HG03039 (cell line): ENCODE data around the gene HOXA1.

Source experiments
- ATAC-seq: cut with Tn5 transposase; IDR thresholded peaks from one replicate; pipeline ENCODE4 v1.9.1; 2021; ENCODE audit warnings: mild to moderate bottlenecking, moderate library complexity; ENCODE audit not compliant: unreplicated experiment

Gene HOXA1

GRCh38 chr7:27132214-27132613, 36.4 kb upstream of the HOXA1 start:
- no peak for ATAC-seq

- no peak for ATAC-seq
Measured at GRCh38 chr7:27131390-27131819, 35.6 kb upstream of the HOXA1 start.

DNA sequence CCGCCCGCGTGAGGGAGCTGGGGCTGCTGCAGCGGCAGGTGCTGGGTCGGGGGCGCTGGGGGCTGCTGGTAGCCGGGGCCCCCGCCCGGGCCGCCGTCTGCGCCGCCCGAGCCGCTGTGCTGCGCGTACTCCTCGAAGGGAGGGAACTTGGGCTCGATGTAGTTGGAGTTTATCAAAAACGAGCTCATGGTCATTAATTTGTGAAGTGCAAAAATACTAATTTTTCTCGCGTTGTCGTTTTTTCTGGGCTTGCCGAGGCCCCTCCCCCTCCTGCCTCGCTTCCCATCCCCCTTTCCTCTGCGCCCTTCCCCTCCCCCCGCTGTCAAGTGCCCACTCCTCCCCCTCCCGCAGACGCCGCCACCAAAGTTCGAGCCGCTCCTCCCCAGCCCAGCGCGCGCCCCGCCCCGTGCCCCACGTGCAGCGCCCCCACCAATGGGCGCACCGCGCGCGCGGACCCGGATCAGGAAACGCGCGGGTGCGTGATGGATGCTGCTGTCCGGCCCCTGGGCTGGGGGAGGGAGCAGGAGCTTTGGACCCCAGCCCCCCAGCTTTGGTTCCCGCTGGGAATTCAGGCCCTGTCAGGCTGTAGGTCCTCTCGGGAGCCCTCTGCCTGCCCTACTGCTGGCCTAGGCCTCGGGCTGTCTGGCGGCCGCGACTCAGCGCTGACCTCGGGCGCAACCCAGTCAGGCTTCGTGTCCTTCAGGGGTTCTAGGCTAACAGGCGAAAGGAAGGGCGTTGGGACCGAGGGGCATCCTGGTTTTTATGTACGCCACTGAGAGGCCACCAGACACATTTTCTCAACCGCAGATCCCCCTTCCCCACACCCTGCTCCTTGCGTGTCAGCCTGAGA, 35.0 kb upstream of the HOXA1 start, which contains the start of gene HOXA4:
TSS of gene HOXA4 (minus strand) at position 218 of the 850 bp plus-strand sequence. CDS start at position 194, 24 bp downstream.
- no peak for ATAC-seq

- ATAC-seq, result no peak
Measured at GRCh38 chr7:27129729-27130539, 34.1 kb upstream of the HOXA1 start.

- ATAC-seq, result no peak
Measured at GRCh38 chr7:27128776-27129728, 33.3 kb upstream of the HOXA1 start.

DNA sequence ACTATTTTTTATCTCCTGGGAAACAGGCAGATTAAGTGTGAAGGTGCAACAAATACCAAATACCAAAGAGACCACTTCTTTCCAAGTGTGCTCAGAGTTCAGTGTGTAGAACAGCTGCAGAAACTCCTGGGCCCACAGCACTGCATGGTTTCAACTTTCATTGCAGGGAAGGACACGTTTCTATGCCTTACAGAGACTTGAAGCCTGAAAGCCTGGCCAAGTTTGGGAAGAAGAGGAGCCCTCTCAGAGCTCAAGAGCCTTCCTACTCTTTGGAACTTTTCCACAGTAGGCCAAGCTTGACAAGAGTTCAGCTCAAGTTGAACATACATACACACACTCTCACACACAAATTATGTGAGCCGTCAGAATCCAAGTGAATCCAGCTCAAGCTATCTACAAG, 32.2 kb upstream of the HOXA1 start:
- ATAC-seq, result no peak

DNA sequence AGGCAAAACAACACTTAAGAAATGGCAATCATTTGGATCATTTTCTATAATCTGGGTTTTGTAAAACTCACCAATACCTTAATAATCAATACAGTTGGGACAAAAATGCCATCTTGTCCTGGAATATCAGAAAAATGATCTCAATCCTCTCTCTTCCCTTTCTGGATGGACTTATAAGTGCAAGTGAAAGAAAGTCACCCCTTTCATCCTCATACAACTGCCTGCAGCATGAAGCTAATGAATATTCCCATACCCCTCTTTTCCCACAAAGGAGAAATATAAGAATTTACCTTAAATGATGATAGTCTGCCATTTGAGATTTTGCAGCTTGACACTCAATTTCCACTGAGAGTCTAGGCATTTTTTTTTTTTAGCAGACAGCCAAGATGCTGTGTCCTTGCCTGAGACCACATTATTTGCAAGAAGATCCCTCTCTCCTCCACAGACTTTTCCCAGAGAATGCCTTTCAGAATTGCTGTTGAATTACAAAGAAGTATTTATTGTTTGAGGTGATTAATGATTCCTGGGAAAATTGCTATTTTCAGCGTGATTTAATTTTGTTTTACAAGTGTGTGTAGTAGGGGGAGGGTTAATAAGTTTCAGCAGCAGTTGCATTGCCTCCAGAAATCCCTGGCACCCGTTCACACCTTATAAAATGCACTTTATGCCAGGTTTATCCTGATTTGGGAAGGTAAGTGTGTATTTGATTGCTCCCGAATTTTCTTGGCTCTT, 31.0 kb upstream of the HOXA1 start:
- no peak for ATAC-seq

DNA sequence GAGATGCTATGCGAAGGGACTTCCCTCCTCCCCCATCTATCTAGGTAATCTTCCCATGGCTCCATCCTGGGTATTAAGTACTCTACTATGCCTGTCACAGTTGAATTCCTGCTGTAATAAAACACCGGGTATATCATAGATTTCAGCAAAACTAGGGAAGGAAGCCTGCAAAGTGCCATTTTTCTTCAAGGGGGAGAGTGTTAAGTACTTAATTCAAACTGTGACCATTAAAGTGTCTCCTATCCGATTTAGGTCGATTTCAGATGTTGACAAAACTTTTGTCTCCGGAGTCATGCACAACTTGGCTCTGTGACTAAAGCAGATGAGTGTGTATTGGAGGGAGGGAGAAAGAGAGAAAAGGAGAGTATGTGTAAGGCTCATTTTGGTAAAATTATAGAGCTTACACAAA, 30.2 kb upstream of the HOXA1 start:
- no peak for ATAC-seq

- ATAC-seq, result no peak
Measured at GRCh38 chr7:27124902-27125689, 29.3 kb upstream of the HOXA1 start.

- ATAC-seq, result no peak
Measured at GRCh38 chr7:27124096-27124901, 28.5 kb upstream of the HOXA1 start.

- ATAC-seq, result no peak
Measured at GRCh38 chr7:27123477-27124053, 27.8 kb upstream of the HOXA1 start.

DNA sequence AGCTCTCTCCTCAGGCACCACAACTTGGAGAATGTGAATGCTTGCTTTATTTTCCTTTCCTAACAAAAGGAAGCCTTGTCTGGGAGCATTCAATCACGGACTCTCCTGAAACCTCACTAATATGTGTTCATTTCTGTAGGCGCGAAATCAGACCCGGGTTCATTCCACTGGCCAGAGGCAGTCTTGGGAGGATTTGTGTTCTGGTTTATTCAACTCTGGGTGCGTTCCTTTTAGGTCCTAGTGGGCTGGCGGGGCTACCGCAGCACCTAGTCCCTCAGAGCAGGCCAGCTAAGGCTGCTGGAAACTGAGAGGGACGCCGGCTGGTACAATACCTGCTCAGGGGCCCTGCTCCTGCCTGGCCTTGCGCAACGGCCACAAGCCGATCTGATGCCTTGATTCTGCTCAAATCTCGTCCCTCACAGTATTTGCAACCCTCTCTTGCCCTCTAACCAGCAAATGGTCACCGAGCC, 27.2 kb upstream of the HOXA1 start:
- no peak for ATAC-seq

GRCh38 chr7:27122077-27122910, 26.5 kb upstream of the HOXA1 start:
- no peak for ATAC-seq

DNA sequence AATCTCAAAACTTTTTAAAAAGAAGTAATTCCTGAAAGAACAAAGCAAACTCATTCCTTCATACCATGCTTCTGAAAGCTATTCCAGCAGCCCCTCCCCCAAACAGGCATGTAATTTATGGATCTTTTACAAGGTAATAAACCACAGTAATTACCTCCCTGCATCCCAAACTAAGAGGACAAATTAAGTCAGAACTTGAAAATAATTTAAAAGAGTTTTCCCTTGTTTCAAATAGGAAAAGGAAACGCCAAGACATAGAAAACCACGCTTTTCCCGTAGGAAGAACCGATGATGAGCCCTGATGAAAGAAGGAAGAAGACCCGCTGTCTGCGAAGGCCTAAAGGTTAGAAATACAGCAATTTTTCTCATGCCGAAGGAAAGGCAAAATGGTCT, 25.9 kb upstream of the HOXA1 start:
- no peak for ATAC-seq

GRCh38 chr7:27119412-27119911, 23.7 kb upstream of the HOXA1 start:
- ATAC-seq, result no peak

DNA sequence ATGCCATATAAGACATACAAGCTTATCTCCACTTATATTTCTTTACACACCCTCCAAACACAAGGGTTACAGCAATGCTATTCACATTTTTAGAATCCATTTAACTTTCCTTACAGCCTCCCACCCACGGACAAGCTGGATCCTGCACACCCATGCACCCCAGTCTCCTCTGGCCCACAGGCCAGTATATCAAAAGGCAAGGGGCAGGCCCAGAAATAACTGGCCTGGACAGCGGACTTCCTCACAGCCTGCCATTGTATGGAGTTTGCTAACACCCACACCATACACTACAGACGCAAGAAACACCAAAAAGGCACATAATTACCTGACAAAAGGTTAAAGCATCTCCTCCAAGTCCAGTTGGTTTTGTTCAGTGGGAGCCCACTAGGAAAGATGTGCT, 22.8 kb upstream of the HOXA1 start:
- ATAC-seq, result no peak
